Endothelial cell of umbilical vein (primary cell): ENCODE data around the gene KRTAP1-1. TPM values are rescaled to one million over a fixed set of nuclear protein-coding genes. Genes with fewer than 3 reads are reported as not detected.

Source experiments
- BruUV-seq: library from RNA; stranded (reverse); fragments of 400-500 nt; replicated peaks from 2 replicates; lab custom pipeline; 2021; lab: Mats Ljungman, UMichigan
- CTCF ChIA-PET: fragments of 300-600, 350-600 bp; sonication (Branson Sonifier 250); formaldehyde crosslinking; loops from one replicate; lab custom pipeline; 2021; ENCODE audit warnings: antibody characterized with exemption, inconsistent platforms; lab: Charles Lee
- POLR2A ChIA-PET: fragments of 300-600, 350-600 bp; sonication (Branson Sonifier 250); formaldehyde crosslinking; loops from one replicate; lab custom pipeline; 2021; ENCODE audit warnings: antibody characterized with exemption, inconsistent platforms; lab: Charles Lee
- DNase-seq: peaks from one replicate; pipeline ENCODE4 v3.0.0-alpha.2; 2011; ENCODE audit warnings: low read depth, low spot score
- FAIRE-seq: peaks from 2 replicates; lab custom pipeline; 2011; peaks lifted over from hg19 to GRCh38; lab: Jason Lieb, UNC
- H2AFZ ChIP-seq: 2 replicates; pipeline ENCODE4 v1.6.0; 2012; ENCODE audit warnings: low read depth, low read length, control low read depth, inconsistent platforms
- H3K27ac ChIP-seq: 2 replicates; pipeline ENCODE4 v1.5.1; 2011; ENCODE audit warnings: low read depth, mild to moderate bottlenecking, control low read depth, low read length, moderate library complexity; ENCODE audit not compliant: insufficient read depth
- H3K27me3 ChIP-seq, 2 experiments: 2 replicates each; pipeline versions ENCODE4 v1.6.0 to v1.6.1; 2011; ENCODE audit warnings: low read length in 2 of 2, mixed read lengths in 1 of 2; ENCODE audit not compliant: control insufficient read depth in 2 of 2, insufficient read depth in 2 of 2
- H3K36me3 ChIP-seq, 2 experiments: 2 replicates in 1 of 2; 3 replicates in 1 of 2; pipeline ENCODE4 v1.5.1; 2011; ENCODE audit warnings: low read length in 2 of 2, mild to moderate bottlenecking in 1 of 2, moderate library complexity in 1 of 2; ENCODE audit not compliant: control insufficient read depth in 2 of 2, insufficient read depth in 2 of 2; ENCODE audit errors: extremely low read depth in 1 of 2
- H3K4me1 ChIP-seq: 3 replicates; pipeline ENCODE4 v1.5.1; 2011; ENCODE audit warnings: mild to moderate bottlenecking, low read length; ENCODE audit not compliant: control insufficient read depth, insufficient read depth; ENCODE audit errors: extremely low read depth
- H3K4me2 ChIP-seq: 2 replicates; pipeline ENCODE4 v1.6.1; 2011; ENCODE audit warnings: low read length, control low read depth, mixed read lengths; ENCODE audit not compliant: insufficient read depth
- H3K4me3 ChIP-seq, 3 experiments: fragments of 200-600 bp in 1 of 3; sonication (generic), shearing (Covaris generic) in 1 of 3; replicated peaks in 1 of 3; 2 replicates each; pipeline ENCODE4 v1.5.1; 2011 to 2016; ENCODE audit warnings: control low read depth in 3 of 3, low read length in 3 of 3, mild to moderate bottlenecking in 2 of 3, inconsistent platforms in 1 of 3, low read depth in 1 of 3, moderate library complexity in 1 of 3; ENCODE audit not compliant: insufficient read depth in 1 of 3
- H3K79me2 ChIP-seq: 2 replicates; pipeline ENCODE4 v1.6.0; 2012; ENCODE audit warnings: low read length, inconsistent platforms; ENCODE audit not compliant: control insufficient read depth, insufficient read depth
- H3K9ac ChIP-seq: replicated peaks from 2 replicates; pipeline ENCODE3; 2011; ENCODE audit warnings: low read length, control low read depth; ENCODE audit not compliant: insufficient read depth; ENCODE audit errors: extremely low read depth
- H3K9me1 ChIP-seq: replicated peaks from 3 replicates; pipeline ENCODE4 v1.6.0; 2011; ENCODE audit warnings: mild to moderate bottlenecking, low read length; ENCODE audit not compliant: control insufficient read depth, insufficient read depth; ENCODE audit errors: extremely low read depth
- H3K9me3 ChIP-seq: replicated peaks from 2 replicates; pipeline ENCODE4 v1.5.1; 2012; ENCODE audit warnings: low read length, inconsistent platforms; ENCODE audit not compliant: control insufficient read depth, insufficient read depth
- H4K20me1 ChIP-seq: replicated peaks from 2 replicates; pipeline ENCODE3; 2011; ENCODE audit warnings: mild to moderate bottlenecking, low read length; ENCODE audit not compliant: control insufficient read depth, insufficient read depth; ENCODE audit errors: extremely low read depth
- EZH2 ChIP-seq: IDR thresholded peaks from 2 replicates; pipeline ENCODE4 v1.6.1; 2012; ENCODE audit warnings: borderline replicate concordance, low read depth, mild to moderate bottlenecking, moderate library complexity, low read length, inconsistent platforms; ENCODE audit not compliant: severe bottlenecking
- FOS ChIP-seq: IDR thresholded peaks from 2 replicates; pipeline ENCODE4 v1.6.1; 2011; ENCODE audit warnings: mild to moderate bottlenecking, low read length, moderate library complexity, borderline replicate concordance; ENCODE audit not compliant: insufficient read depth
- GATA2 ChIP-seq: IDR thresholded peaks from 2 replicates; pipeline ENCODE4 v1.7.0; 2011; ENCODE audit warnings: low read depth, mild to moderate bottlenecking, moderate library complexity, mixed read lengths, low read length; ENCODE audit not compliant: insufficient read length, insufficient read depth
- JUN ChIP-seq: IDR thresholded peaks from 2 replicates; pipeline ENCODE4 v1.6.1; 2011; ENCODE audit warnings: borderline replicate concordance, low read depth; ENCODE audit not compliant: insufficient read length, insufficient read depth
- MYC ChIP-seq: IDR thresholded peaks from one replicate; pipeline ENCODE4 v1.6.1; 2011; ENCODE audit warnings: mild to moderate bottlenecking, low read depth, low read length
- POLR2A ChIP-seq: IDR thresholded peaks from 2 replicates; pipeline ENCODE4 v1.6.1; 2012; ENCODE audit warnings: low read depth, mild to moderate bottlenecking, control low read depth, low read length
- POLR2AphosphoS5 ChIP-seq: IDR thresholded peaks from 2 replicates; pipeline ENCODE4 v1.6.1; 2012; ENCODE audit warnings: low read depth, mild to moderate bottlenecking, control low read depth, low read length, moderate library complexity; ENCODE audit not compliant: insufficient read depth
- dilution Hi-C: fragments of 300-500 bp; cut with MboI; formaldehyde crosslinking; loops from one replicate; pipeline ENCODE4 v1.15.0; 2019; ENCODE audit warnings: low sequenced_read_pairs; ENCODE audit not compliant: extremely low pct_ligation_motif_present
- intact Hi-C: fragments of 100-400 bp; cut with micrococcal nuclease; formaldehyde crosslinking; loops from one replicate; pipeline ENCODE4 v1.10.0; 2022
- polyA plus RNA-seq, 4 experiments: library from polyadenylated mRNA; depleted of rRNA in 3 of 4; stranded (reverse) in 3 of 4; unstranded in 1 of 4; fragments of >200 nt; gene quantifications; 2 replicates each; pipeline versions ENCODE4 v1.2.1 to v1.2.3, GENCODE V29; 2011 to 2012; ENCODE audit warnings: missing spikeins in 1 of 4
- total RNA-seq: library from RNA; stranded (reverse); gene quantifications from 2 replicates; pipeline ENCODE4 v1.2.3, GENCODE V29; 2021
- TF ChIP-seq, protein P1 (sequence below): IDR thresholded peaks from 2 replicates; pipeline ENCODE4 v1.6.1; 2011; ENCODE audit not compliant: insufficient read depth, insufficient read length

The KRTAP1-1 gene
- total and polyA plus RNA-seq, 2 donors (not counting 3 experiments of a cell fraction or from before 2014, with no cell fraction given): not detected

- no peaks in the 10 kb centered on the region for H3K36me3 ChIP-seq
- no peak overlapping the region for H3K27ac ChIP-seq
- no peak for DNase-seq
- no peaks in the 10 kb centered on the region for H4K20me1 ChIP-seq
- no TSS peak for BruUV-seq
- H3K4me2 ChIP-seq: no peak overlapping the region
- ChIA-PET CTCF (interaction anchor here (1.5 kb wide), 2 partner anchors 10 to 304 kb away, joined by 3 to 4 read pairs; no protein-coding TSS in a partner anchor), POLR2A (no interaction called here)
- H3K27me3 ChIP-seq: no peaks in the 10 kb centered on the region
- FAIRE-seq: no peak
- no peaks in the 10 kb centered on the region for H3K79me2 ChIP-seq
- H3K4me3 ChIP-seq: no peak overlapping the region
- TF ChIP-seq POLR2A (no peak), POLR2AphosphoS5 (no peak)
- intact Hi-C loops (no loop called here), dilution Hi-C loops (no loop called here)
- no peaks in the 10 kb centered on the region for H3K4me1 ChIP-seq
- no peaks in the 10 kb centered on the region for H3K9me3 ChIP-seq
- no peak overlapping the region for H2AFZ ChIP-seq
- no peaks in the 10 kb centered on the region for H3K9me1 ChIP-seq
- no peak overlapping the region for H3K9ac ChIP-seq
Observed at GRCh38 chr17:41018541-41018940, 22.7 kb downstream of the KRTAP1-1 start.

- POLR2A ChIA-PET: no interaction called here
- H3K4me2 ChIP-seq: no peak overlapping the region
- no peaks in the 10 kb centered on the region for H3K36me3 ChIP-seq
- H3K4me3 ChIP-seq: no peak overlapping the region
- no peaks in the 10 kb centered on the region for H3K9me1 ChIP-seq
- no TSS peak for BruUV-seq
- no peaks in the 10 kb centered on the region for H3K4me1 ChIP-seq
- no peak overlapping the region for H3K9ac ChIP-seq
- no peaks in the 10 kb centered on the region for H3K79me2 ChIP-seq
- peaks cover 0 to 1% of the 10 kb centered on the region in 2 experiments for H3K27me3 ChIP-seq
- no peaks in the 10 kb centered on the region for H3K9me3 ChIP-seq
- no peak for DNase-seq
- no peak overlapping the region for H3K27ac ChIP-seq
- intact Hi-C loops: no loop called here
- dilution Hi-C loops: no loop called here
- CTCF ChIA-PET: no interaction called here
- no peak overlapping the region for H2AFZ ChIP-seq
- FAIRE-seq: no peak
- no peak for TF ChIP-seq MYC
- TF ChIP-seq GATA2: no peak
- no peak for TF ChIP-seq POLR2A
- no peak for TF ChIP-seq EZH2
- TF ChIP-seq POLR2AphosphoS5: no peak
- no peak for TF ChIP-seq JUN
- TF ChIP-seq, protein P1, sequence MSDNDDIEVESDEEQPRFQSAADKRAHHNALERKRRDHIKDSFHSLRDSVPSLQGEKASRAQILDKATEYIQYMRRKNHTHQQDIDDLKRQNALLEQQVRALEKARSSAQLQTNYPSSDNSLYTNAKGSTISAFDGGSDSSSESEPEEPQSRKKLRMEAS: no peak
- TF ChIP-seq FOS: no peak
- no peaks in the 10 kb centered on the region for H4K20me1 ChIP-seq
Observed at GRCh38 chr17:41016578-41017215, 24.6 kb downstream of the KRTAP1-1 start.
